HEK293T (cell line): ENCODE measurements around the gene FREY1.
A peak's percentile ranks its signal among the peaks of the same experiment; 100 is the strongest.

ENCODE experiments used
- CTCF ChIA-PET: fragments of 350-600 bp; formaldehyde crosslinking; extraction: SDS; loops from one replicate; lab custom pipeline; 2021; ENCODE audit warnings: antibody characterized with exemption, inconsistent platforms; lab: Yijun Ruan, JAX
- POLR2A ChIA-PET: fragments of 350-600 bp; formaldehyde crosslinking; extraction: SDS; loops from one replicate; lab custom pipeline; 2020; ENCODE audit warnings: antibody characterized with exemption, inconsistent platforms; lab: Yijun Ruan, JAX
- DNase-seq: peaks from one replicate; pipeline ENCODE4 v3.0.0; 2012; ENCODE audit warnings: mixed read lengths; ENCODE audit errors: extremely low spot score
- ARNT ChIP-seq: fragments of 450-650 bp; IDR thresholded peaks from 2 replicates; pipeline ENCODE4 v1.6.1; 2017; ENCODE audit warnings: mild to moderate bottlenecking
- BHLHE40 ChIP-seq: fragments of 450-650 bp; IDR thresholded peaks from 2 replicates; pipeline ENCODE4 v1.6.1; 2016; ENCODE audit warnings: mild to moderate bottlenecking, moderate library complexity, borderline replicate concordance
- CTBP1 ChIP-seq: fragments of 450-650 bp; IDR thresholded peaks from 2 replicates; pipeline ENCODE4 v1.6.1; 2016; ENCODE audit warnings: borderline replicate concordance
- ELF4 ChIP-seq: fragments of 450-650 bp; IDR thresholded peaks from 2 replicates; pipeline ENCODE4 v1.6.1; 2017; ENCODE audit warnings: antibody characterized with exemption
- FOXA1 ChIP-seq: fragments of 450-650 bp; IDR thresholded peaks from 2 replicates; pipeline ENCODE4 v1.6.1; 2016; ENCODE audit warnings: mild to moderate bottlenecking
- FOXK2 ChIP-seq: fragments of 450-650 bp; IDR thresholded peaks from 2 replicates; pipeline ENCODE4 v1.6.1; 2016; ENCODE audit warnings: mild to moderate bottlenecking
- FOXM1 ChIP-seq: fragments of 450-650 bp; IDR thresholded peaks from 2 replicates; pipeline ENCODE4 v1.6.1; 2017; ENCODE audit warnings: mild to moderate bottlenecking, borderline replicate concordance
- HDGF ChIP-seq: fragments of 450-650 bp; IDR thresholded peaks from 2 replicates; pipeline ENCODE4 v1.6.1; 2017; ENCODE audit warnings: antibody characterized with exemption, borderline replicate concordance
- L3MBTL2 ChIP-seq: fragments of 450-650 bp; conservative IDR thresholded peaks from 2 replicates; pipeline ENCODE4 v1.6.1; 2016; ENCODE audit warnings: mild to moderate bottlenecking
- LEF1 ChIP-seq: fragments of 450-650 bp; IDR thresholded peaks from 2 replicates; pipeline ENCODE4 v1.6.1; 2017; ENCODE audit warnings: mild to moderate bottlenecking, borderline replicate concordance
- NFRKB ChIP-seq: fragments of 450-650 bp; IDR thresholded peaks from 2 replicates; pipeline ENCODE4 v1.6.1; 2016; ENCODE audit warnings: mild to moderate bottlenecking, moderate library complexity
- SP1 ChIP-seq: fragments of 450-650 bp; IDR thresholded peaks from 2 replicates; pipeline ENCODE4 v1.6.1; 2017
- SUZ12 ChIP-seq: fragments of 450-650 bp; IDR thresholded peaks from 2 replicates; pipeline ENCODE4 v1.6.1; 2016; ENCODE audit warnings: mild to moderate bottlenecking
- TARDBP ChIP-seq: fragments of 450-650 bp; IDR thresholded peaks from 2 replicates; pipeline ENCODE4 v1.6.1; 2016
- ZNF384 ChIP-seq: fragments of 450-650 bp; IDR thresholded peaks from 2 replicates; pipeline ENCODE4 v1.6.1; 2016
- TF ChIP-seq, protein P1 (sequence below): fragments of 450-650 bp; IDR thresholded peaks from 2 replicates; pipeline ENCODE4 v1.6.1; 2016

The FREY1 gene

DNA sequence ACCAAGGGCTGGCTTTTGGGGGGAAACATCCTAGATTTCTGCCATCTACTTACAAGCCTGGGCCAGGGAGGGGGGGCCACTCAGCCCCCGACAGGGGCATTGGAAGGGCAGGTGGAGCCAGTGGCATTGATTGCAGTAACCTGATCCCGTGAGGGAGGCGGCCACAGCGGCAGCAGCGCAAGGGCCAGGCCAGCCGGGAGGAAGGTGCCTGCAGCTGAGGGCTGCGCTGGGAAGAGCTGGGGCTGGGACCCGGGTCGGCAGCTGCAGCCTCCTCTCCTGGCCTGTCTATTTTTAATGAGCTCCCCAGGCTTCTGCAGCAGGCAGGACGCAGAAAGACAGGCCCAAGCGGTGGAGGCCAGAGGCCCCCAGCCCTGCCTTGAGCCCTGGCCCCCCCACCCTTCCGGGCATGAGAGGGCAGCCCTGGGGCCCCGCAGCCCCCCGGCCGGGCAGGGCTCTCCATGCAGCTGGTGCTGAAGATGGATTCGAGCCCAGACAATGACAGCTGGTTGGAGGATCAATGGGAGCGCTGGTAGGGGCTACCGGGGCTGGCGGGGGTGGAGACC lies 10.6 kb downstream of the FREY1 start:
- CTCF ChIA-PET, result interaction anchor here (1.1 kb wide), 1 partner anchor 24 kb away, joined by 3 read pairs; no protein-coding TSS in a partner anchor
- POLR2A ChIA-PET, result interaction anchor here (1.0 kb wide), 1 partner anchor 12 kb away, joined by 3 read pairs; no protein-coding TSS in a partner anchor

DNA sequence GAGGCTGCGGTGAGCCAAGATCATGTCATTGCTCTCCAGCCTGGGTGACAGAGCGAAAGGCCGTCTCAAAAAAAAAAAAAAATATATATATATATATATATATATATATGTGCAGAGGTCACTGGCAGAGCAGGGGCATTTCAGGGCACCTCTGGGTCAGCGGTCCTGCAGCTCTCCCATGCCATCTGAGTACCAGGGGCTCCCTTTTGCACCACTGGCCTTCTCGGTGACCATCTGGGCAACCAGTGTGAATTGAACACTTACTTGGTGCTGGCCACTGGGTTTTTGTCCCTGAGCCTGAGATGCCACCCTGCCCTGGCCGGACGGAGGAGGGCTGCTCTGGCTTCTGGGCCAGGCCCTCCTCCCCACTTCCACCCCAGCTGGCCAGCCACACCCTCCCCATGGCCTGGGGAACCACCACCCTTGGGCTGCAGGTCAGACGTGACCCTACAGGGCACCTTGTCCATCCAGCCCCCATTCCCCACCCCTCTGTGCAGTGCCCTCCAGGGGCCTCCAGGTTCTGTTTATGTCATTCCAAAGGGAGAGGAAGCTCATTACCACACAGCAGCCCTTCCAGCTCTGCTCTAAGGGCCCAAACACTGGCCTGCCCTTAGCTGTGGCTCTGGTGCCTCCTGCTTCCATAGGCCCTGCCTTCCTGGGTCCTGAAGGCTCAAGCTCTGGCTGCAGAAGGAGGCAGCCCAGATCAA lies 11.4 kb downstream of the FREY1 start:
- DNase-seq, result no peak
- TF ChIP-seq FOXA1 (no peak), L3MBTL2 (no peak), LEF1 (no peak), ARNT (no peak), FOXM1 (no peak), ELF4 (no peak), NFRKB (no peak), BHLHE40 (no peak), FOXK2 (no peak), ZNF384 (no peak), SUZ12 (no peak), SP1 (no peak), CTBP1 (no peak), HDGF (no peak), TARDBP (no peak)
- TF ChIP-seq, protein P1, sequence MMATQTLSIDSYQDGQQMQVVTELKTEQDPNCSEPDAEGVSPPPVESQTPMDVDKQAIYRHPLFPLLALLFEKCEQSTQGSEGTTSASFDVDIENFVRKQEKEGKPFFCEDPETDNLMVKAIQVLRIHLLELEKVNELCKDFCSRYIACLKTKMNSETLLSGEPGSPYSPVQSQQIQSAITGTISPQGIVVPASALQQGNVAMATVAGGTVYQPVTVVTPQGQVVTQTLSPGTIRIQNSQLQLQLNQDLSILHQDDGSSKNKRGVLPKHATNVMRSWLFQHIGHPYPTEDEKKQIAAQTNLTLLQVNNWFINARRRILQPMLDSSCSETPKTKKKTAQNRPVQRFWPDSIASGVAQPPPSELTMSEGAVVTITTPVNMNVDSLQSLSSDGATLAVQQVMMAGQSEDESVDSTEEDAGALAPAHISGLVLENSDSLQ, result no peak
- POLR2A ChIA-PET, result no interaction called here
- CTCF ChIA-PET, result interaction anchor here (1.1 kb wide), 1 partner anchor 23 kb away, joined by 3 read pairs; no protein-coding TSS in a partner anchor

More for the DNA sequence above, 10.6 kb downstream of the FREY1 start:
- DNase-seq, result peak; percentile 45
- TF ChIP-seq FOXM1, result peak; percentile 55; the same call in 1 of the 2 replicates
- TF ChIP-seq FOXK2, result no peak
- no peak for TF ChIP-seq FOXA1
- TF ChIP-seq BHLHE40, result no peak
- TF ChIP-seq HDGF, result no peak

DNA sequence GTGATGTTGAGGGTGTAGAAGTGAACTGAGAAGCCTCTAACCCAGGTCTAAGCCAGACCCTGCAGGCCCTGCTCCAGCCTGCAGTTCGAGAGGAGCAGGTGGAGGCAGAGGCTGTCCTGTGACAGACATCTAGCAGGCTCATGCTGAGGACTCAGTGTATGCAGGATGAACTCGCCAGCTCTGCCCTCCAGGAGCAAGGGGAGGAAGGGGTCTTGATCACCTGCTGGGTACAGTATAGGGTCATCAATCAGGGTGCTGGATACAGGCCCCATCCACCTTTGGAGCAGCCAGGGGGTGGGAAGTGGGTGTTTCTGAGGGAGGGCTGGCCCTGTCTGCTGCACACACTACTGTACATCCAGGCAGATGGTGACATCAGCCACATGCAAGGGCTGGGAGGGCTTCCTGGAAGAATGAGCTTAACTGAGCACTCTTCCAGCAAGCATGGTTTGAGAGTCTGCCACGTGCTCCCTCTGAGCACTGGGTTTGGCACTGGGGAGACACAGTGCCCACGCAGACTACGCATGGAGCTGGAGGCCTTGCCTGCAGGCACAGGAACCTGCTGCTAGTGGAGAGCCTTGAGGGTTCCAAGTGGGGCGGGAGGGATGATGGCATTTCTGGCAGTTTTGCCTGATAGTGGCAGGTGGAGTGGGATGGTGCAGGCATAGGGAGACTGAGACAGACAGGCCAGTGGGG lies 12.4 kb downstream of the FREY1 start:
- ChIA-PET CTCF (no interaction called here), POLR2A (no interaction called here)
- TF ChIP-seq CTBP1 (no peak), HDGF (no peak), ZNF384 (no peak), SP1 (no peak), BHLHE40 (no peak), L3MBTL2 (no peak), FOXM1 (no peak), LEF1 (no peak), NFRKB (no peak), ELF4 (no peak), FOXA1 (no peak), FOXK2 (no peak), ARNT (no peak), SUZ12 (no peak), TARDBP (no peak)
- TF ChIP-seq, protein P1, result no peak
- DNase-seq, result no peak

DNA sequence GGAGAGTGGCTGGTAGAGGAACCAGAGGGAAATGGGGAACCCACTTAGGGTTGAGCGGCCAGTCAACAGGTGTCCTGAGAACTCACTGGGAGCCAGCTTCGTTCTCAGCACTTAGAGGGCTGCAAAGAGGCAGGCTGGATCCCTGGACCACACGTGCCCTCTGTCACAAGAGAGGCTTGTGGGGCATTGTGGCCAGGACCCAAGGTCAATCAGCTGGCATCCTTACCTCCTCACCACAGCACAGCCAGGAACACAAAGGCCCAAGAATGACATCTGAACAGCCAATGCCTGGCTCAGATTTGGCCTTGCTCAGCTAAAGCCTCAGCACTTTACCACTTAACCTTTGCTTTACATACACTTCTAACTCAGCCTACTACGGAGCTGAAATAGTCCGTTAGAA lies 14.2 kb downstream of the FREY1 start:
- ChIA-PET CTCF (interaction anchor here (1.7 kb wide), 1 partner anchor 20 kb away, joined by 6 read pairs; no protein-coding TSS in a partner anchor), POLR2A (interaction anchor here (1.6 kb wide), 1 partner anchor 25 kb away, joined by 4 read pairs; no protein-coding TSS in a partner anchor)
- no peak for DNase-seq
- TF ChIP-seq TARDBP, result no peak
- TF ChIP-seq BHLHE40, result no peak
- no peak for TF ChIP-seq SP1
- TF ChIP-seq SUZ12, result no peak
- no peak for TF ChIP-seq NFRKB
- no peak for TF ChIP-seq ZNF384
- no peak for TF ChIP-seq HDGF
- TF ChIP-seq L3MBTL2, result no peak
- TF ChIP-seq, protein P1, result no peak
- TF ChIP-seq ELF4, result no peak
- TF ChIP-seq FOXA1, result no peak
- no peak for TF ChIP-seq FOXM1
- TF ChIP-seq ARNT, result no peak
- TF ChIP-seq CTBP1, result no peak
- no peak for TF ChIP-seq FOXK2

DNA sequence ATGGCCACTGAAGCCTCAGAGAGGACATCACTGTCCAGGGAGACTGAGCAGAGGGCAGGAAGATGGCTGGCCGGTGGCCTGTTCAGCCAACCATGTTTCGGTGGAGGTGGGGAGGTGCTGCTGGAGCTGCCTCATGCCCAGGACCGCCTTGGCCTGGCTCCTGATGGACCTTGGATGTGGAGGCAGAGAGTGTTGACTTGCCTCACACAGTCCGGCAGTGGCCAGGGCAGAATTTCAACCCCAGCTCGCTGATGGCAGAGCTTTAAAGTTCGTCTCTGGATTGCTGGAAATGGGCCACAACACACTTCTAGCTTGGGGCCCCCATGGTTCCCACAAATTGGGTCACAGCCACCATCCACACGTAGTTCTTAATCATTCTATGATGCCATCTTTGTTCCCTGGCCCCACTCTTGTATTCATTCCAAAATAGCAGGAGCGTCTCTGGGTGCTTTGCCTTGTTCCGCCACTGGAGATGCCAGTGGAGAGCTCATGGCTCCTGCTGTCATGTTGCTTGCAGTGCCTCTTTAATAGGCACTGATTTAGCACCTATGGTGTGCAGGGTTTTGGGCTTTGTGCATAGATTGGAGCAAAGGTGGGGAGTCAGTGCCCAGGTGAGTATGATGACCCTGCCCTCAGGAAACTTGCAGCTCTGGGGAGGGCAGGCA lies 16.1 kb downstream of the FREY1 start:
- CTCF ChIA-PET, result no interaction called here
- no peak for TF ChIP-seq LEF1
- TF ChIP-seq BHLHE40, result no peak
- no peak for TF ChIP-seq HDGF
- TF ChIP-seq L3MBTL2, result no peak
- no peak for TF ChIP-seq FOXK2
- no peak for TF ChIP-seq ZNF384
- TF ChIP-seq ELF4, result no peak
- no peak for TF ChIP-seq ARNT
- no peak for TF ChIP-seq SP1
- no peak for TF ChIP-seq FOXM1
- TF ChIP-seq FOXA1, result no peak
- no peak for TF ChIP-seq SUZ12
- TF ChIP-seq, protein P1, result no peak
- TF ChIP-seq NFRKB, result no peak
- POLR2A ChIA-PET, result no interaction called here
- DNase-seq, result no peak
